Measurements from ENCODE around the gene MSL3. TPM values are rescaled to one million over a fixed set of nuclear protein-coding genes. Genes with fewer than 3 reads are reported as not detected.
A peak's percentile ranks its signal among the peaks of the same experiment; 100 is the strongest.

MSL3 gene
- total RNA-seq, 1 donor from 2014 or later: 41.6 TPM

DNA sequence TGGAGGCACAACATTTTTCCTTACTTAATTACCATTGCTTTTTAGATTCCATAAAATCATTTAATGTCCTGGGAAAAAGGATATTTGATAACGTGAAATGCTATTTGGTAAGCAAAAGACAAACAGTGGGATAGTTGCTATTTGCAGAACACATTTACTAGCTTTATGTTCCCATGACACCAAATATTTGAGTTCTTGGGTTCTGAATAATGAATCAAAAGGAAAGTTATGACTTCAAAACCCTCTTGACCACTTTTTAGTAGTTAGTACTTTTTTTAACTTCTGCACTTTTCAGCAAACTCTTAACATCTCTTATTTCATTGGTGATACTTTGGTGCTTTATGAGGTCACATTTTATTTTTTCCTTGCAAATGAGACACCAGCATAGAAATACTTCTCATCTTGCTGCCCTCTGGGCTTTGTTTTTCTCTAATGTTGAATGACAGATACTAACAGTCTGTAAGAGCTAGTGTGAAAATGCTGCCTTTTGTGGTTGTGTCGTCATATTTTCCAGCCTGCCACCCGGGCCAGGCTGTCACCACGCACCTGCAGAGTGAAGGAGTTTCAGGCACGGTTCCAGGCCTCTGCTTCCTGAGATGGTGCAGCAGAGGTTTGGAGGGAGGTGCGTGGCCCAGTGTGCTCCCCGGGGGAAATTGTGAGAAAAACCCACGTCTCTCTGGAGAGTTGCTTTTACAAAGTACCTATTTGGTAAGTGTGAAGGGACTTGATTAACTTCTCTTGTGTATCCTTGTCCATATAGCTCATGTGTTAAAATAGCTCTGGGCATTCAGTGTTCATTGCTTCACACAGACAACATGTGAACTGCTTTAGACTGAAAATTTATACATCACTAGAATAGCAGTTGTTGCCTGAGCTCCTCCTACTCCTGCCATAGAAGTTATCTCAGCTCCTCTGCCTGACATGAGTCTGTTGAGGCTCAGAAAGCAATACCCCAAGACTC lies 34.7 kb downstream of the MSL3 start:
- H3K9me3 Mint-ChIP-seq: no peaks in the 10 kb centered on the region
- H3K27ac Mint-ChIP-seq: peak overlapping the region; percentile 97

DNA sequence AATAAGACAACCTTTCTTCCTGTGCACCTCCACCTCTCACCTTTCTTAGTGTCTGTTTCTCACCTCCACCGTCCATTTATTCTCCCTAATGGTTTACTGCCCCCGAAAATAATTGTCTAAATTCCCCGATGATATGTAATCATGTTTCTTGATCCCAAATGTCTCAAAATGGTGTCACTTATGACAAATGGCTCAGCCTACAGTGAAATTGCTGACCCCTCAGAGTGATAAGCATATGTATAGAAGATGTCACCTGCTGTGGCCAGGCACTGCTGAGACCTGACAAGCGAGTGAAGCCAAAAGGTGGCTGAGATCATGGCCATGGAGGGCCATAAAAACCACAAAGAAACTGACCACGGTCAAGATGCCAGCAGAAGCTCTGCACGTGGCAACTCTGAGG lies 35.7 kb downstream of the MSL3 start:
- H3K27me3 Mint-ChIP-seq (ENCODE audit: insufficient read depth): no peaks in the 10 kb centered on the region
- H3K4me1 Mint-ChIP-seq (ENCODE audit: low read depth): peaks cover 18% of the 10 kb centered on the region
- no peak overlapping the region for H3K4me3 Mint-ChIP-seq
- H3K36me3 Mint-ChIP-seq (ENCODE audit: low read depth): no peaks in the 10 kb centered on the region
- no peaks in the 10 kb centered on the region for H3K9me3 Mint-ChIP-seq
- H3K27ac Mint-ChIP-seq: peak overlapping the region; percentile 97
- DNase-seq (ENCODE audit: low spot score): no peak
- intact Hi-C loops (cut with micrococcal nuclease): no loop called here

More for the DNA sequence above, 34.7 kb downstream of the MSL3 start:
- H3K27me3 Mint-ChIP-seq (ENCODE audit: insufficient read depth): no peaks in the 10 kb centered on the region
- peaks cover 19% of the 10 kb centered on the region for H3K4me1 Mint-ChIP-seq (ENCODE audit: low read depth)
- no peaks in the 10 kb centered on the region for H3K36me3 Mint-ChIP-seq (ENCODE audit: low read depth)
- peak; percentile 40 for DNase-seq (ENCODE audit: low spot score)
- intact Hi-C loops (cut with micrococcal nuclease): loop anchor here (1.0 kb wide), 3 partner anchors 33 to 116 kb away; no protein-coding TSS in a partner anchor
- peak overlapping the region; percentile 12 for H3K4me3 Mint-ChIP-seq

GRCh38 chrX:11813341-11813740 lies 55.3 kb downstream of the MSL3 start:
- H3K4me1 Mint-ChIP-seq (ENCODE audit: low read depth): no peaks in the 10 kb centered on the region
- H3K36me3 Mint-ChIP-seq (ENCODE audit: low read depth): no peaks in the 10 kb centered on the region
- H3K9me3 Mint-ChIP-seq: no peaks in the 10 kb centered on the region
- no peak for DNase-seq (ENCODE audit: low spot score)
- no peak overlapping the region for H3K4me3 Mint-ChIP-seq
- no peak overlapping the region for H3K27ac Mint-ChIP-seq
- intact Hi-C loops (cut with micrococcal nuclease): no loop called here
- peaks cover 3% of the 10 kb centered on the region for H3K27me3 Mint-ChIP-seq (ENCODE audit: insufficient read depth)

Other genes with a start within 250 kb of the MSL3 start
- not detected in 2 replicates for gene ARHGAP6, start 92.3 kb upstream of the MSL3 start, total RNA-seq